ENCODE data around the gene FRY. TPM values are rescaled to one million over a fixed set of nuclear protein-coding genes. Genes with fewer than 3 reads are reported as not detected.
"Not testable (repeated sequence)": the region's sequence is repeated elsewhere in the genome, so short reads cannot be mapped to it uniquely, and the experiment has no call there.

Gene FRY
- total RNA-seq = under 1 TPM; 0.52 to 0.58 TPM

GRCh38 chr13:32031025-32031814 is at the start of gene FRY:
TSS of gene FRY (plus strand) at chr13:32031774. CDS start at chr13:32031796, 22 bp downstream.
- Mint-ChIP-seq H3K27ac (no peak within 1 kb of the TSS), H3K9me3 (no peaks in the 10 kb centered on the region), H3K27me3 (peaks cover 31% of the 10 kb centered on the region), H3K4me3 (peak within 1 kb of the TSS; percentile 85), H3K36me3 (no peaks in the 10 kb centered on the region), H3K4me1 (peaks cover 7% of the 10 kb centered on the region)
- peak; percentile 43 for DNase-seq

GRCh38 chr13:31982124-31982523 is 49.5 kb upstream of the FRY start:
- H3K9me3 Mint-ChIP-seq = no peaks in the 10 kb centered on the region
- DNase-seq = no peak
- peaks cover 4% of the 10 kb centered on the region for H3K27me3 Mint-ChIP-seq
- H3K4me3 Mint-ChIP-seq = no peak overlapping the region
- H3K36me3 Mint-ChIP-seq = no peaks in the 10 kb centered on the region
- H3K4me1 Mint-ChIP-seq = no peaks in the 10 kb centered on the region
- H3K27ac Mint-ChIP-seq = no peak overlapping the region

- Mint-ChIP-seq H3K27ac (no peak overlapping the region), H3K36me3 (no peaks in the 10 kb centered on the region), H3K4me3 (no peak overlapping the region), H3K9me3 (no peaks in the 10 kb centered on the region), H3K27me3 (peaks cover 4% of the 10 kb centered on the region), H3K4me1 (no peaks in the 10 kb centered on the region)
- no peak for DNase-seq
Measured at GRCh38 chr13:31982540-31982939, 49.0 kb upstream of the FRY start.

- H3K27ac Mint-ChIP-seq, H3K4me3 Mint-ChIP-seq, H3K9me3 Mint-ChIP-seq, DNase-seq, H3K4me1 Mint-ChIP-seq, H3K36me3 Mint-ChIP-seq, H3K27me3 Mint-ChIP-seq: not testable (repeated sequence)
Measured at GRCh38 chr13:31983696-31984095, 47.9 kb upstream of the FRY start.

- H3K4me3 Mint-ChIP-seq, H3K27me3 Mint-ChIP-seq, H3K27ac Mint-ChIP-seq, H3K36me3 Mint-ChIP-seq, H3K4me1 Mint-ChIP-seq, DNase-seq, H3K9me3 Mint-ChIP-seq: not testable (repeated sequence)
Measured at GRCh38 chr13:31984388-31984787, 47.2 kb upstream of the FRY start.

GRCh38 chr13:31986676-31987470 is 44.7 kb upstream of the FRY start:
- peaks cover 3% of the 10 kb centered on the region for H3K27me3 Mint-ChIP-seq
- H3K9me3 Mint-ChIP-seq = no peaks in the 10 kb centered on the region

GRCh38 chr13:31987535-31988170 is 43.9 kb upstream of the FRY start:
- H3K27me3 Mint-ChIP-seq = peaks cover under 1% of the 10 kb centered on the region
- H3K36me3 Mint-ChIP-seq = no peaks in the 10 kb centered on the region
- no peaks in the 10 kb centered on the region for H3K4me1 Mint-ChIP-seq
- DNase-seq = no peak
- H3K27ac Mint-ChIP-seq = no peak overlapping the region
- H3K9me3 Mint-ChIP-seq = no peaks in the 10 kb centered on the region
- no peak overlapping the region for H3K4me3 Mint-ChIP-seq

More at GRCh38 chr13:31986676-31987470, 44.7 kb upstream of the FRY start:
- Mint-ChIP-seq H3K4me1 (no peaks in the 10 kb centered on the region), H3K36me3 (no peaks in the 10 kb centered on the region), H3K27ac (no peak overlapping the region), H3K4me3 (no peak overlapping the region)
- DNase-seq = no peak

GRCh38 chr13:31994367-31994766 is 37.2 kb upstream of the FRY start:
- H3K9me3 Mint-ChIP-seq, H3K27ac Mint-ChIP-seq, DNase-seq, H3K27me3 Mint-ChIP-seq, H3K36me3 Mint-ChIP-seq, H3K4me3 Mint-ChIP-seq, H3K4me1 Mint-ChIP-seq: not testable (repeated sequence)

GRCh38 chr13:31996601-31997000 is 35.0 kb upstream of the FRY start:
- Mint-ChIP-seq H3K36me3 (no peaks in the 10 kb centered on the region), H3K4me1 (no peaks in the 10 kb centered on the region), H3K27me3 (peaks cover 5% of the 10 kb centered on the region), H3K4me3 (no peak overlapping the region), H3K9me3 (no peaks in the 10 kb centered on the region), H3K27ac (no peak overlapping the region)
- no peak for DNase-seq

GRCh38 chr13:31997641-31998040 is 33.9 kb upstream of the FRY start:
- no peak for DNase-seq
- no peaks in the 10 kb centered on the region for H3K4me1 Mint-ChIP-seq
- no peaks in the 10 kb centered on the region for H3K36me3 Mint-ChIP-seq
- H3K9me3 Mint-ChIP-seq = no peaks in the 10 kb centered on the region
- no peak overlapping the region for H3K4me3 Mint-ChIP-seq
- peaks cover 4% of the 10 kb centered on the region for H3K27me3 Mint-ChIP-seq
- no peak overlapping the region for H3K27ac Mint-ChIP-seq

- no peaks in the 10 kb centered on the region for H3K9me3 Mint-ChIP-seq
- H3K27me3 Mint-ChIP-seq = no peaks in the 10 kb centered on the region
- H3K4me1 Mint-ChIP-seq = no peaks in the 10 kb centered on the region
- DNase-seq = no peak
- H3K36me3 Mint-ChIP-seq = no peaks in the 10 kb centered on the region
- no peak overlapping the region for H3K4me3 Mint-ChIP-seq
- H3K27ac Mint-ChIP-seq = no peak overlapping the region
Measured at GRCh38 chr13:31998131-31998530, 33.4 kb upstream of the FRY start.

- not testable (repeated sequence) for DNase-seq, H3K27ac Mint-ChIP-seq, H3K36me3 Mint-ChIP-seq, H3K4me3 Mint-ChIP-seq, H3K4me1 Mint-ChIP-seq, H3K27me3 Mint-ChIP-seq, H3K9me3 Mint-ChIP-seq
Measured at GRCh38 chr13:32000754-32001153, 30.8 kb upstream of the FRY start.

- Mint-ChIP-seq H3K27me3 (no peaks in the 10 kb centered on the region), H3K4me1 (no peaks in the 10 kb centered on the region), H3K4me3 (no peak overlapping the region), H3K36me3 (no peaks in the 10 kb centered on the region), H3K9me3 (no peaks in the 10 kb centered on the region), H3K27ac (no peak overlapping the region)
- DNase-seq = no peak
Measured at GRCh38 chr13:32001154-32001768, 30.3 kb upstream of the FRY start.

GRCh38 chr13:32001769-32002168 is 29.8 kb upstream of the FRY start:
- Mint-ChIP-seq H3K4me3 (no peak overlapping the region), H3K27me3 (no peaks in the 10 kb centered on the region), H3K4me1 (no peaks in the 10 kb centered on the region), H3K9me3 (no peaks in the 10 kb centered on the region), H3K27ac (no peak overlapping the region), H3K36me3 (no peaks in the 10 kb centered on the region)
- DNase-seq = no peak

GRCh38 chr13:32002873-32003272 is 28.7 kb upstream of the FRY start:
- Mint-ChIP-seq H3K27me3 (no peaks in the 10 kb centered on the region), H3K9me3 (no peaks in the 10 kb centered on the region), H3K36me3 (no peaks in the 10 kb centered on the region), H3K27ac (no peak overlapping the region), H3K4me1 (no peaks in the 10 kb centered on the region), H3K4me3 (no peak overlapping the region)
- DNase-seq = no peak
